ENCODE data around the gene RANGAP1.

- TF ChIP-seq, protein P1, sequence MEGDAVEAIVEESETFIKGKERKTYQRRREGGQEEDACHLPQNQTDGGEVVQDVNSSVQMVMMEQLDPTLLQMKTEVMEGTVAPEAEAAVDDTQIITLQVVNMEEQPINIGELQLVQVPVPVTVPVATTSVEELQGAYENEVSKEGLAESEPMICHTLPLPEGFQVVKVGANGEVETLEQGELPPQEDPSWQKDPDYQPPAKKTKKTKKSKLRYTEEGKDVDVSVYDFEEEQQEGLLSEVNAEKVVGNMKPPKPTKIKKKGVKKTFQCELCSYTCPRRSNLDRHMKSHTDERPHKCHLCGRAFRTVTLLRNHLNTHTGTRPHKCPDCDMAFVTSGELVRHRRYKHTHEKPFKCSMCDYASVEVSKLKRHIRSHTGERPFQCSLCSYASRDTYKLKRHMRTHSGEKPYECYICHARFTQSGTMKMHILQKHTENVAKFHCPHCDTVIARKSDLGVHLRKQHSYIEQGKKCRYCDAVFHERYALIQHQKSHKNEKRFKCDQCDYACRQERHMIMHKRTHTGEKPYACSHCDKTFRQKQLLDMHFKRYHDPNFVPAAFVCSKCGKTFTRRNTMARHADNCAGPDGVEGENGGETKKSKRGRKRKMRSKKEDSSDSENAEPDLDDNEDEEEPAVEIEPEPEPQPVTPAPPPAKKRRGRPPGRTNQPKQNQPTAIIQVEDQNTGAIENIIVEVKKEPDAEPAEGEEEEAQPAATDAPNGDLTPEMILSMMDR (IDR thresholded peaks at IDR 0.05) = no peak
- TF ChIP-seq EP300 (IDR thresholded peaks at IDR 0.05) = no peak
Measured at GRCh38 chr22:41245917-41246499, 40.0 kb downstream of the RANGAP1 start.
